Activated T-cell treated with anti-CD3 and anti-CD28 coated beads for 48 hours (primary cell): ENCODE data around the gene TMEM209.
A peak's percentile ranks its signal among the peaks of the same experiment; 100 is the strongest.
"Not testable (repeated sequence)": the region's sequence is repeated elsewhere in the genome, so short reads cannot be mapped to it uniquely, and the experiment has no call there.

ENCODE experiments used
- DNase-seq: peaks from one replicate; pipeline ENCODE4 v3.0.0-alpha.2; 2020; ENCODE audit warnings: low read depth

TMEM209 gene

GRCh38 chr7:130205084-130205947 is at the start of gene TMEM209:
Gene TMEM209 (minus strand): TSS chr7:130205406. CDS start chr7:130205375, 31 bp downstream.
- DNase-seq: peak; percentile 90

DNA sequence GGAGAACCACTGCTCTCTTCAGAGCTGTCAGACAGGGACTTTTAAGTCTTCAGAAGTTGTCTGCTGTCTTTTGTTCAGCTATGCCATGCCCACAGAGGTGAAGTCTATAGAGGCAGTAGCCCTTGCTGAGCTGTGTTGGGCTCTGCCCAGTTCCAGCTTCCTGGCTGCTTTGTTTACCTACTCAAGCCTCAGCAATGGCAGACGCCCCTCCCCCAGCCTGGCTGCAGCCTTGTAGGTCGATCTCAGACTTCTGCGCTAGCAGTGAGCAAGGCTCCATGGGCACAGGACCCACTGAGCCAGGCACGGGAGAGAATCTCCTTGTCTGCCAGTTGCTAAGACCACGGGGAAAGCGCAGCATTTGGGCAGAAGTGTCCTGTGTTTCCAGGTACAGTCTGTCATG is 49.3 kb upstream of the TMEM209 start:
- no peak for DNase-seq

DNA sequence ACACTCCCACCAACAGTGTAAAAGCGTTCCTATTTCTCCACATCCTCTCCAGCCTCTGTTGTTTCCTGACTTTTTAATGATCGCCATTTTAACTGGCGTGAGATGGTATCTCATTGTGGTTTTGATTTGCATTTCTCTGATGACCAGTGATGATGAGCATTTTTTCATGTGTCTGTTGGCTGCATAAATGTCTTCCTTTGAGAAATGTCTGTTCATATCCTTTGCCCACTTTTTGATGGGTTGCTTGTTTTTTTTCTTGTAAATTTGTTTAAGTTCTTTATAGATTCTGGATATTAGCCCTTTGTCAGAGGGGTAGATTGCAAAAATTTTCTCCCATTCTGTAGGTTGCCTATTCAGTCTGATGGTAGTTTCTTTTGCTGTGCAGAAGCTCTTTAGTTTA is 44.4 kb upstream of the TMEM209 start:
- not testable (repeated sequence) for DNase-seq

GRCh38 chr7:130248842-130249241 is 43.6 kb upstream of the TMEM209 start:
- DNase-seq: not testable (repeated sequence)

- not testable (repeated sequence) for DNase-seq
Observed at GRCh38 chr7:130246491-130246890, 41.3 kb upstream of the TMEM209 start.

DNA sequence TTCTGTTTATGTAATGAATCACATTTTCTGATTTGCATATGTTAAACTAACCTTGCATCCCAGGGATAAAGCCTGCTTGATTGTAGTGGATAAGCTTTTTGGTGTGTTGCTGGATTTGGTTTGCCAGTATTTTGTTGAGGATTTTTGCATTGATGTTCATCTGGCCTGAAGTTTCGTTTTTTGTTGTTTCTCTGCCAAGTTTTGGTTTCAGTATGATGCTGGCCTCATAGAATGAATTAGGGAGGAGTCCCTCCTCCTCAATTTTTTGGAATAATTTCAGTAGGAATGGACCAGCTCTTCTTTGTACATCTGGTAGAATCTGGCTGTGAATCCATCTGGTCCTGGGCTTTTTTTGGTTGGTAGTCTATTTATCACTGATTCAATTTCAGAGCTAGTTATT is 38.3 kb upstream of the TMEM209 start:
- not testable (repeated sequence) for DNase-seq

DNA sequence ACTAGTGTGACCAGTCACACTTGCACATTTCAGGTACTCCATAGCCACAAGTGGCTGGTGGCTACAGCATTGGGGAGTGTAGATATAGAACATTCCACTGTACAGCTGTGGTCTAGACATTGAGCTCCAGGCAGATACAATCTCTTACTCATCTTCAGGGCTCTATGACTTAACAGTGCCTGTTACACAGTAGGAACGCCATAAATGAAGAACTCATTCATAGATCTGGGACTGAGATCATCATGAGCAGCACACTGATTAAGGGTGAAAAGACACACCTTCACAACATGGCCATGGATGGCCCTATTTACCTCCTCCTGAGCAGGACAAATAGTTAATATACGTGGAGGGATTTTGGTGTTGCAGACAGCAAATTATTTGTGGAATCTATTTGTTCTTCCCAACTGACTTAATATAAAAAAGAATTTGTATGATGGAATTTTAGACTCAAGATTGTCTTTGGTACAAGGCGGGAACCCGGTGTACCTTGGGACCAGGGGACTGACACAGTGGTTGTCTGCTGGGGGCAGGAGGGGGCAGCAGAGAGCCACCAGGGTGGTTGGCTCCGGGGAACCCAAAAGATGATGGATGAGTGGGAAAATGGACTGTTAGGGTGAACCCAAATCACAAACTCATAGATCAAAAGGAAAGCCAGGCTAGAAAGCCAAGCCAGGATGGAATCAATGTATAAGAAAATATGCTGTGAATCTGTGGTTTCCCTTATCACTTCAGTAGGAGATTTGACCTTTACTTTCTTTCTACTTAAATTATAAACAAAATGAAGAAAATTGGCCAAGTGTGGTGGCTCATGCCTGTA is 37.2 kb upstream of the TMEM209 start:
- peak; percentile 54 for DNase-seq

DNA sequence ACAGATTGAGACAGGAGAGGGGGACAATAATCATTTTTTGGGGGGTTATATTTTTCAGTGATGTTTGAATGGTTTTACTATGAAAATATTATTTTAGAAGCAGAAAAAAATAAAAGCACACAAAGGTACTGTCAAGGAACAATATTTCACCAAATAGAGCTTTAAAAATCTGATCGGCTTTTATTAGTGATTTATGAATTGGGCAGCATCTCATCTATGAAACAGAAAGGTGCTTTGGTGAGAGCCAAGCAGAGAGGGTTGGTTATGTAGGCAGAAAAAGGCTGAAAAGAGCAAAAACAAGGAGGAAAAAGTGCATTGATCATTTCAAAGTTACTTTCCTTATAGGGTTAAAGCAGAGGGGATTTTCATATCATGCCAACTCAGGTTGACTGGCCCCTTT is 35.0 kb upstream of the TMEM209 start:
- no peak for DNase-seq

DNA sequence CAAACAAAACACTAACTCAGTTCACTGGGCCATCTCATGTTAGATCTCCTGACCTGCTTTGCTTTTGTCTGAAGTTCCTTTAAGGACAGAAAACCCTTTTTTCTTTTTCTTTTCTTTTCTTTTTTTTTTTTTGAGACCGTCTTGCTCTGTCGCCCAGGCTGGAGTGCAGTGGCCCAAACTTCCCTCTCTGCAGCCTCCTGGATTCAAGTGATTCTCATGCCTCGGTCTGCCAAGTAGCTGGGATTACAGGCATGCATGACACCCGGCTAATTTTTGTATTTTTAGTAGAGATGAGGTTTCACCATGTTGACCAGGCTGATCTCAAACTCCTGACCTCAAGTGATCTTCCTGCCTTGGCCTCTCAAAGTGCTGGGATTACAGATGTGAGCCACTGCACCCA is 31.2 kb upstream of the TMEM209 start:
- DNase-seq: not testable (repeated sequence)

DNA sequence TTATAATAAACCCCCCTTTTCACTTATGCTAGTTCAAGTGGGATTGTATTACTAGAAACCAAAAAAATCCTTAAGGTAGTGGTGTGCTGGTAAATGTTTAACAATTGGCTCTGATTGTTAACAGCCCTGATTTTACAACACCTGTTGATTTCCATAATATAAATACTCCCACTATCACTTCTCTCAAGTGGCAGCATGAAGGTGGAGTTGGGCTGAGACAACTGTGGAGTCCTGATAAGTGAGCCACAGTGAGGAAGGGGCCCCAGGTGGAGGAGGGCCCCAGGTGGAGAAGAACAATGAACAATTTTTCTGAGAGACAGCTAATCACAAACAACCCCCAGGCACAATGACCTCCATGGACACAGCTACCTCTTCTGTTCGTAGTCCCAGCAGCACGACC is 28.9 kb upstream of the TMEM209 start:
- DNase-seq: no peak

DNA sequence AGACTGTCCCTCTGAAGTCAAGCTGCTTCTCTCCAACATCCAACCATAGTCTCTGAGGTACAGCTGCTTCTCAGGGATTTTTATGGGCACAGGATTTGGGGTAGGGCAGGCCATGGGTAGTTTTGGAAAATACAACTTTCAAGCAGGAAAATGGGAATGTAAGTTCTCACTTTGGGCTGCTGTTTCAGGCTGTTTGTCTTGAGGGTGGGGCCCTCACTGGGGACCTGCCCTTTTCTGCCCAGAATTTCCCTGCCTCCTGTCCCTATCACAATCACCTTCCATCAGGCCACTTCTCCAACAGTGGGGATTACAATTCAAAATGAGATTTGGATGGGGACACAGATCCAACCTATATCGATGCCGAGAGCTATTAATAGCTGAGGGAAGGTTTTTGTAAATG is 27.0 kb upstream of the TMEM209 start:
- DNase-seq: no peak

GRCh38 chr7:130231792-130232191 is 26.6 kb upstream of the TMEM209 start:
- no peak for DNase-seq

GRCh38 chr7:130229981-130230380 is 24.8 kb upstream of the TMEM209 start:
- not testable (repeated sequence) for DNase-seq

- DNase-seq: no peak
Observed at GRCh38 chr7:130228840-130229502, 23.8 kb upstream of the TMEM209 start.

DNA sequence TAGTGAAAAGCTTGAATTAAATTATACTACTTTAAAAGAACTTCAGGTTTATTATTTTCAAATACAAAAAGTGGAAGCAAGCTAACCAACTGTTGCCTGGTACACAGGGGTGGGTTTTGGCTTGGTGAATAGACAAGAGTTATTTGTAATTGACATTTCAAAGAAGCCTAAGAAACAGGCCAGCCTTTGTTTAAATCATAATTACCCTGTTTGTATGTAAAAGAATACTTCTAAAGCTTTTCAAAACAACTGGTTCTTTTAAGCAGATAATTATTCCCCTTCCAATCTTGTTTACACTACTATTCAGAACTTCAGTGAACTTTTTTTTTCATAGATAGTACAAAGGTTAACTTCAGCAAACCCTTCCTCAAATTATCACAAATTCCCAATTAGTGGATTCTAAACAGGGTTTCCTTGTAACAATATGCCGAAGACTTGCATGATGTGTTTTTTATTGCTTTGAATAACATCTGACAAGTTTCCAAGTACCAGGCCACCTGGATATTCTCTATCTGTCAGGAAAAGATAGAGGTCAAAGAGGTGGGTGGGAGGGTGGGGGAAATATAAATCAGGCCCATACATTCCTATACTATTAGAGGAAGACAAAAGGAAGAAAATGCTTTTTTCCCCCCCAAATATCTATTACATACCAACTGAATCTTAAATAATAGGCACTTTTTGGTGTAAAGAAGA is 22.8 kb upstream of the TMEM209 start:
- DNase-seq: no peak

GRCh38 chr7:130226333-130226732 is 21.1 kb upstream of the TMEM209 start:
- DNase-seq: no peak

DNA sequence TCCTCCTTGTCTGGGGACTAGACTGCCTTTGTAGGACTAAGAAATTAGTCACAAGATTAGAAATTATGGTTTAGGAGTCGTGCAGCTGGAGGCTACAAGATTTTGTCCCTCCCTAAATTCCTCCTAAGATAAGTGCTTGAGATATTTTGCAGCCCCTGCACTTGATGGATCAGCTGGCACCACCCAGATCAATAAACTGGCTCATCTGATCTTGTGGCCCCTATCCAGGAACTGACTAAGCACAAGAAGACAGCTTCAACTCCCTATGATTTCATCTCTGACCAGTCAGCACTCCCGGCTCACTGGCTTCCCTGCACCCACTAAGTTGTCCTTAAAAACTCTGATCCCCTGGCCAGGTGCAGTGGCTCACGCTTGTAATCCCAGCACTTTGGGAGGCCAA is 19.7 kb upstream of the TMEM209 start:
- DNase-seq: not testable (repeated sequence)

GRCh38 chr7:130224210-130224609 is 19.0 kb upstream of the TMEM209 start:
- DNase-seq: no peak

GRCh38 chr7:130223646-130224045 is 18.4 kb upstream of the TMEM209 start:
- no peak for DNase-seq

GRCh38 chr7:130221746-130222145 is 16.5 kb upstream of the TMEM209 start:
- no peak for DNase-seq

GRCh38 chr7:130219871-130220270 is 14.7 kb upstream of the TMEM209 start:
- DNase-seq: no peak
